Panc1 (cell line): ENCODE data around the gene NUSAP1.
"Not testable (repeated sequence)": the region's sequence is repeated elsewhere in the genome, so short reads cannot be mapped to it uniquely, and the experiment has no call there.

Source experiments
- CTCF ChIP-seq: fragments of 450-650 bp; IDR thresholded peaks from 2 replicates; pipeline ENCODE4 v1.5.1; 2017; ENCODE audit warnings: mild to moderate bottlenecking
- SIN3A ChIP-seq: IDR thresholded peaks from 2 replicates; pipeline ENCODE4 v1.6.1; 2012; ENCODE audit warnings: low read depth, mild to moderate bottlenecking, low read length, moderate library complexity, borderline replicate concordance; ENCODE audit not compliant: insufficient read depth

GRCh38 chr15:41383974-41384749 is 51.5 kb downstream of the NUSAP1 start:
- TF ChIP-seq CTCF, SIN3A: not testable (repeated sequence)
